Umbilical cord (tissue), 2 donors: ENCODE results near the gene SMPD3. TPM values are rescaled to one million over a fixed set of nuclear protein-coding genes. Genes with fewer than 3 reads are reported as not detected.

Experiments used
- DNase-seq: peaks from one replicate; pipeline ENCODE4 v3.0.0-alpha.2; 2015; ENCODE audit warnings: low spot score
- total RNA-seq: library from RNA; depleted of rRNA; stranded (reverse); fragments of >200 nt; gene quantifications from one replicate; pipeline ENCODE4 v1.2.3, GENCODE V29; 2014; ENCODE audit warnings: low replicate concordance; ENCODE audit not compliant: insufficient read depth

SMPD3 gene
- total RNA-seq, 1 donor from 2014 or later, result 0.48 TPM

GRCh38 chr16:68335175-68335574 is 113.1 kb downstream of the SMPD3 start:
- DNase-seq, result no peak

GRCh38 chr16:68332411-68333121 is 115.7 kb downstream of the SMPD3 start:
- DNase-seq, result peak; percentile 76

GRCh38 chr16:68331879-68332410 is 116.4 kb downstream of the SMPD3 start:
- DNase-seq, result no peak

GRCh38 chr16:68328860-68329390 is 119.4 kb downstream of the SMPD3 start:
- DNase-seq, result no peak

GRCh38 chr16:68328151-68328859 is 120.0 kb downstream of the SMPD3 start:
- DNase-seq, result peak; percentile 90

- no peak for DNase-seq
These were observed 123.4 kb downstream of the SMPD3 start for GRCh38 chr16:68324780-68325357.

GRCh38 chr16:68324336-68324735 is 124.0 kb downstream of the SMPD3 start:
- DNase-seq, result no peak

GRCh38 chr16:68319185-68319908 is 129.0 kb downstream of the SMPD3 start:
- no peak for DNase-seq

- no peak for DNase-seq
These were observed 135.2 kb downstream of the SMPD3 start for GRCh38 chr16:68313116-68313515.

GRCh38 chr16:68310774-68311511 is 137.4 kb downstream of the SMPD3 start, which contains the start of the genes PRMT7 and SLC7A6OS:
TSS of gene PRMT7 (plus strand) at chr16:68311019. CDS start at chr16:68315980, 4,961 bp downstream.
TSS of gene SLC7A6OS (minus strand) at chr16:68310946. CDS start at chr16:68310926, 20 bp downstream.
- DNase-seq, result peak; percentile 95

GRCh38 chr16:68310437-68310773 is 137.9 kb downstream of the SMPD3 start:
- no peak for DNase-seq

- DNase-seq, result no peak
These were observed 138.5 kb downstream of the SMPD3 start for GRCh38 chr16:68309799-68310198.

Other genes with a start within 250 kb of the SMPD3 start
- 1.9 TPM for gene ESRP2, start 212.4 kb downstream of the SMPD3 start, total RNA-seq
- 19.0 TPM for gene PLA2G15, start 203.1 kb downstream of the SMPD3 start, total RNA-seq
- 22.6 TPM for gene SLC7A6, start 184.0 kb downstream of the SMPD3 start, total RNA-seq
- gene SLC7A6OS, start 137.6 kb downstream of the SMPD3 start, total RNA-seq, result 7.9 TPM
- 92.2 TPM for gene PRMT7, start 137.5 kb downstream of the SMPD3 start, total RNA-seq
- 24.6 TPM for gene ZFP90, start 90.8 kb upstream of the SMPD3 start, total RNA-seq
- 38.5 TPM for gene CDH3, start 196.8 kb upstream of the SMPD3 start, total RNA-seq